Measurements from ENCODE around the gene FBXW9.
"Not testable (repeated sequence)": the region's sequence is repeated elsewhere in the genome, so short reads cannot be mapped to it uniquely, and the experiment has no call there.

Gene FBXW9

DNA sequence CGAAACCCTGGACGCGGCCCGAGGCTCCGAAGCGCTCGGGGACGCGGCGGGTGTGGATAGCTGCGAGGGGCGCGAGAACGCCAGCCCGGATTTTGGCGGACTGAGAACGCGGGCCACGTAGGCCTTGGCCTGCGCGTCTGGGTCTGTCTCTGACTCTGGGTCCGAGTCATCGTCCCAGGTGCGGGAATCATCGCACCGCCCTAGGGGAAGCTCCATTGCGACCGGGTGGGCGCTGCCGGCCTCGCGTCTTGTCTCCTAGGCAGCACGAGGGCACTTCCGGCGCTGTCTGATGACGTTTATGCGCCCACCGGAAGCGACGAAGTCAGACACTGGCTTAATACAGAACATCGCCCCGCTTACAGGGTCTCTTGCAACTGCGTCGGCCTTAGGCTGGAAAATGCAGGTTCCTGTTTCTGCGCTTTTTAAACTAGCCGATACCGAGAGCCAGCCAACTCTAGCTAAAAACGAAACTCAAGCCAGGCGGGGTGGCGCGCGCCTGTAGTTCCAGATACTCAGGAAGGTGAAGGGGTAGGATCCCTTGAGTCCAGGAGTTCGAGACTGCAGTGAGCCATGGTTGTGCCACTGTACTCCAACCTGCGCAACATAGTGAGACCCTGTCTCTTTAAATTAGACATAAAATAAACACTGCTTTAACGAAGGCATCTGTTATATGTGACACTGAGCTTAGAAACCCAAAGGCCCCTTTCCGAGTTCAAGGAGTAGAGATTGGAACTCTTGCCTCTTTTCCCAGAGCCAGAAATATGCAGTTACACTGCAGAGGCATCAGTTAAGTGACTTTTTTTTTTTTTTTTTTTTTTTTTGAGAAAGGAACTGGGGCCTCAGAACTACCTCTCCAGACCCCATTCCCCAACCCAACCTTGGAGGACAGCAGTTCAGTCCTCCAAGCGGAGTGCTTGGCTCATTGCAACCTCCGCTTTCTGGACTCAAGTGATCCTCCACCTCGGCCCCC, at the start of gene FBXW9:
Gene FBXW9, minus strand, starts transcription at position 266 of the 970 bp plus-strand sequence. Its CDS starts 50 bp downstream, at position 216.
- DNase-seq (ENCODE audit: low read depth): peak; percentile 100

DNA sequence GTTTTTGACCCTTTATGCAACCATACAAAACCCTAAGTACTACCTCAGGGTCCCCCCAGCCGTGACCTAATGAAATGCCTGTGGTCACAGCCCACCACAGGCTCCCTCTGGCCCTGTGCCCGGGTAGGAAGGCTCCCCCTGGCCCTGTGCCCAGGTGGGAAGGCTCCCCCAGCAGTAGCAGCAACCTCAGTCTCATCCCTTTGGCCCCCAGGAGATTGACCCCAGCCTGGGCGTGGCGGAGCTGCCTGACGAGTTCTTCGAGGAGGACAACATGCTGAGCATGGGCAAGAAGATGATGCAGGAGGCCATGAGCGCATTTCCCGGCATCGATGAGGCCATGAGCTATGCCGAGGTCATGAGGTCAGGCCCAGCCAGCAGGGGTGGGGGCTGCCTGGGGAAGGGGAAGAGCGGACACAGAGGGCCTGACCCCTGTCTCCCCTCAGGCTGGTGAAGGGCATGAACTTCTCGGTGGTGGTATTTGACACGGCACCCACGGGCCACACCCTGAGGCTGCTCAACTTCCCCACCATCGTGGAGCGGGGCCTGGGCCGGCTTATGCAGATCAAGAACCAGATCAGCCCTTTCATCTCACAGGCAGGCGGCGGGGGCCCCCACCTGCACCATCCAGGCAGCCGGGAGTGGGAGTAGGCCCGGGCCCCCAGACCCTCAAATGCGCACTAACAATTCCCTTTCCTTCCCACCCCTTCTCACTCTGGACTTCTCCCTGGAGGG, 48.9 kb upstream of the FBXW9 start:
- no peak for DNase-seq (ENCODE audit: low read depth)

DNA sequence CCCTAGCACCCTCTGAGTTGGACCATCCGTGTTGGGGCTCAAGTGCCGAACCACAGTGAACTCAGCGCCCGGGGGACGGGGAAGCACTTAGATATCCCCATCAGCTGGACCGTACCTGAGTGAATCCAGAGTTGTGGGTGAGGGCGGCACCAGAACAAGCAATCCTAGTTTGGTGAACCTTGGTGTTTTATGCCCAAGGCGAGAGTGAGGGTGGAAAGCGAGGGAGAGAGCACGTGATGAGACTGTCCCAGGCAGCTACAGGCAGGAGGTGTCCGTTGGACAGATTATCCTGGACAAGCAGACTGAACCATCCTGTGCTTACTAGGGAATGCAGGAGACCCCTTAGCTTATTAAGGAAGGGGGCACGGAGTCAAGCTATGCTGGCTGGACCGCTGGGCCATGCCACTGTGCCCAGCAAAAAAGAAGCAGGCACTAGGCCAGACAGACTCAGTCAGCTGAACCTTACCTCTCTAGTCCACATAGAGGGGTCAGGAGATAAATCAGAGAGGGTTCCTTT, 41.5 kb upstream of the FBXW9 start:
- no peak for DNase-seq (ENCODE audit: low read depth)

DNA sequence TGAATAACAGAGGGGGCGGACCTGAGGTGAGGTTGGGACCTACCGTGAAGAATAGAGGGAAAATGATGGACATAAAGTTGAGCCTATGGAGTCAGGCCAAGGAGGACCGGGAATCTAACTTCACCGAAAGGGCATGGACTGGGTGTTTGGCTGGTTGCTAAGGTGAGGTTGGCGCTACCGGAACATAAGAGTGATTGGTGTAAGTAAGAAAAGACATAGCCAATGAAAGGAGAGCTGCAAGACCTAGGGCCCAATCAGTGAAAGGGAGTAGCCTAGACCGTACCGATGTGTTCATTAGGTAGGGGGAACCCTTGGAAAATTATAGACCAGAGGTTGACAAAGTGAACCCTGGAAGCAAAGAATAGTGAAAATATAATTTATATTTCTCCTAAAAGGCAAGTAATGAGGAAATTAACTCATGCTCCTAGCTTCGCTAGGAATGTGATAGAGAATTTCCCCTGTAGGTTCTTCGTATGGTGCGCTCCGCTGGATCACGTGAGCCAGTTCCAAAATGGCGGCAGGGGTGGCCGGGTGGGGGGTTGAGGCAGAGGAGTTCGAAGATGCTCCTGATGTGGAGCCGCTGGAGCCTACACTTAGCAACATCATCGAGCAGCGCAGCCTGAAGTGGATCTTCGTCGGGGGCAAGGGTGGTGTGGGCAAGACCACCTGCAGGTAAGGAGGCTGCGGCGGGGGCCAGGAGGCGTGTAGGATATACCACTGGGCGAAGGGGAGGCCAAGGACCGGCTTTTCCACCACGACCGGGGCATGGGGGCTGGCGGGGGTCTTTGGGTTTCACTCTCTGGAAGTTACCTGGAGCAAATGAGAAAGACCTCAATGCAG, 40.8 kb upstream of the FBXW9 start, which contains the start of gene GET3:
Gene GET3, plus strand, starts transcription at position 503 of the 840 bp plus-strand sequence. Its CDS starts 9 bp downstream, at position 512.
- DNase-seq (ENCODE audit: low read depth): peak; percentile 53

DNA sequence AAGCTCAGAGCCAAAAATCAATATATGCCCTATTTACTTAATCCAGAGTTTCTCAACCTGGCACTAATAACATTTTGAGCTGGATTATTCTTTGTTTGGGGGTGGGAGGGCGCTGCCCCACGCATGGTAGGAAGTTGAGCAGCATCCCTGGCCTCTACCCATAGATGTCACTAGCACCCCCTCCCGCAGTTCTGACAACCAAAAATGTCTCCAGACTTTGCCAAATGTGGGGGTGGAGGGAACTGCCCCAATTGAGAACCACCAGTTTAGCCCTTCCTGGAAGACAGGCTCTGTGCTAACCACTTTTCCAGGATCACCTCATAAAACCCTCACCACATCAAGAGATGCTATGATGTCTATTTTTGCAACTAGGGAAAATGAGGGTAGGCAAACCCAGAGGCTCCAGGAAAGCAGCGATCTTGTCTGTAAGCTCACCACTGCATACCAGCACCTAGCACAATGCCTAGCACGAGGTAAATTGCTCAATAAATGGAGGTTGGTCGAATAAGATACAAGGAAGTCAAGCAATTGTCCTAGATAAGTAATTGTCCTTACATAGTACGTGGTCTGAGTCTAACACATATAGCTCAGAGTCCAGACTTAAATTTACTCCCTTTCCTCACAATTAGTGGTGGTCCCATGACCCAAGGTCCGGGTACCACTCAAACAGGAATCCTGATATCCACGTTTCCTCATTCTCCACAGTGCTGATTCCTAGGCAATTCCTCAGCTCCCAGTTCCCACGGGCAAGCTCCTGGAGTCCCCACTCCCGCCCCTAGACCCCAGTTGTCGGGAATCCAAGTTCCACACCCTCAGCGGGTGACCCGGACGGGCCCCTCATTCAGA, 37.2 kb upstream of the FBXW9 start:
- DNase-seq (ENCODE audit: low read depth): no peak

DNA sequence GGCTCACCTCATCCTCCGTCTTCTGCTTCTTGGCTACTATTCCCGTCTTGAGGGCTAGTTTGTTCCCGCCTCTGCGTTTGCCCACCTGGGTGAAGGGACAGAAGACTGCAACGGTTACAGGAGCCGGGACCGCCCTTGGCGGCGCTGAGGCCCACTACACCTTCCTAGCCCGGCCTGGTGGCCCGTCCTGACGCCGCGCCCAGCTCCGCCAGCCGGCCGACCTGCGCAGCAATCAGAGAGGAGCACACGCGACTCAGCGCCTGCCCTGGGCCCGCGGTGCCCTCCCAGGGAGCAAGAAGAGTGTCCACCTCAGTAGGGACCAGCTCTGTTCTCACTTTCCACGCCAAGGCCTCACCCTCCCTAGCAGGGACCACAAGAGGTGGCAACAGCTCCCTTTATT, 34.9 kb upstream of the FBXW9 start:
- no peak for DNase-seq (ENCODE audit: low read depth)

DNA sequence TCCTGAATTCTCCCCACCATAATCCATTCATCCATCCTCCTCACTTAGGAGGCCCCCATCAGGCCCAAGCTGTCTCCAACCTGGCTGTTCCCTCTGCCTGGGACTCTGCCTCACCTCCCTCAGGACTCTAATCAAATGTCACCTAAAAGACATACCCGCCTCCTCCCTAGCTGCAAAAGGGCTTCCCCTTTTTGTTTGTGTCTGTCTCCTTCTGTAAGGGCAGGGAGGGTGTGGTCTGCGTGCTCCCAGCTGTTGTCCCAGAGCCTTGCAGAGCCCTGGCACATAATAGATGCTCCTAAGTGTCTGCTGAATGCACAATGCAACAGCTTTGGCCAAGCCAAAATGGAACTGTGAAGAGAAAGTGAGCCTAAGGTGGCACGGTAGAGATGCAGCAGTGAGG, 33.6 kb upstream of the FBXW9 start:
- DNase-seq (ENCODE audit: low read depth): no peak

DNA sequence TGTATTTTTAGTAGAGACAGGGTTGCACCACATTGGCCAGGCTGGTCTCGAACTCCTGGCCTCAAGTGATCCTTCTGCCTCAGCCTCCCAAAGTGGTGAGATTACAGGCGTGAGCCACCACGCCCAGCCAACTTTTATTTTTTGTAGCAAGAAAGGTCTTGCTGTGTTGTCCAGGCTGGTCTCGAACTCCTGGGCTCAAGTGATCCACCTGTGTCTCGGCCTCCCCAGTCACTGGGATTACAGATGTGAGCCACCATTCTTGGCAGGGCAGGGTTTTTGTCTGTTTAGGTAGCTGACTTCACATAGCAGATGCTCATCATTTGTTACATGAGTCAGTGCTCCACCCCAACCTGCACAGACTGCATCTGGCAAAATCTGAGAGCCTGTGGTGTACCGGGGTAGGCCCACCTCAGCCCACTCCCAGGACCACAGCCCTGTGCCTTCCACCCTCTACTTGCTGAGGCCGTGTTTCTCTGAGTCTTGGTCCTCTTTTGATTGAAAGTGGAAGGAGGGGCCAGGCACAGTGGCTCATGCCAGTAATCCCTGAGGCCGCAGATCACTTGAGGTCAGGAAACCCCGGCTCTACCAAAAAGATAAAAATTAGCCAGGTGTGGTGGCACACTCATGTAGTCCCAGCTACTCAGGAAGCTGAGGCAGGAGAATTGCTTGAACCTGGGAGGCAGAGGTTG, 31.5 kb upstream of the FBXW9 start:
- no peak for DNase-seq (ENCODE audit: low read depth)

DNA sequence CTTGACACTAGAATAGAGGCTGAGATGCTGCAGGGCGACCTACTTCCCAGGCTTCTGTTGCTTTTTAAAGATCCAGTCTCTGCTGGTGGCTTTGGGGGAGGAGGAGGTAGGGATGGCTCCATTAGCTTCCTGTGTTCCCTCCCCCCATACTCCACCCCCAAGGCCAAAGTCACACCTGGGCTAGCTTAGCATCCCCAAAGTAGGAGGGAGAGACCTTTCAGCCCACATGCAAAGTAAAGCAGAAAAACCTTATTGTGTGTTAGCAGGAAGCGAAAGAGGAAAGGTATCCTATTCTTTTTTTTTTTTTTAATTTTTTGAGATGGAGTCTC, 30.5 kb upstream of the FBXW9 start:
- no peak for DNase-seq (ENCODE audit: low read depth)

DNA sequence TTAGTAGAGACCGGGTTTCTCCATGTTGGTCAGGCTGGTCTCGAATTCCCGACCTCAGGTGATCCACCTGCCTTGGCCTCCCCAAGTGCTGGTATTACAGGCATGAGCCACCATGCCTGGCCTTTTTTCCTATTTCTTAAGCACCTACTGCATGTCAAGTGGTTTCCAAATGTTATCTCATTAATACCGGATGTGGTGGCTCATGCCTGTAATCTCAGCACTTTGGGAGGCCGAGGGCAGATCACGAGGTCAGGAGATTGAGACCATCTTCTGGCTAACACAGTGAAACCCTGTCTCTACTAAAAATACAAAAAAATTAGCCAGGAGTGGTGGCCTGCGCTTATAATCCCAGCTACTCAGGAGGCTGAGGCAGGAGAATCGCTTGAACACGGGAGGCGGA, 29.2 kb upstream of the FBXW9 start:
- DNase-seq (ENCODE audit: low read depth): not testable (repeated sequence)

DNA sequence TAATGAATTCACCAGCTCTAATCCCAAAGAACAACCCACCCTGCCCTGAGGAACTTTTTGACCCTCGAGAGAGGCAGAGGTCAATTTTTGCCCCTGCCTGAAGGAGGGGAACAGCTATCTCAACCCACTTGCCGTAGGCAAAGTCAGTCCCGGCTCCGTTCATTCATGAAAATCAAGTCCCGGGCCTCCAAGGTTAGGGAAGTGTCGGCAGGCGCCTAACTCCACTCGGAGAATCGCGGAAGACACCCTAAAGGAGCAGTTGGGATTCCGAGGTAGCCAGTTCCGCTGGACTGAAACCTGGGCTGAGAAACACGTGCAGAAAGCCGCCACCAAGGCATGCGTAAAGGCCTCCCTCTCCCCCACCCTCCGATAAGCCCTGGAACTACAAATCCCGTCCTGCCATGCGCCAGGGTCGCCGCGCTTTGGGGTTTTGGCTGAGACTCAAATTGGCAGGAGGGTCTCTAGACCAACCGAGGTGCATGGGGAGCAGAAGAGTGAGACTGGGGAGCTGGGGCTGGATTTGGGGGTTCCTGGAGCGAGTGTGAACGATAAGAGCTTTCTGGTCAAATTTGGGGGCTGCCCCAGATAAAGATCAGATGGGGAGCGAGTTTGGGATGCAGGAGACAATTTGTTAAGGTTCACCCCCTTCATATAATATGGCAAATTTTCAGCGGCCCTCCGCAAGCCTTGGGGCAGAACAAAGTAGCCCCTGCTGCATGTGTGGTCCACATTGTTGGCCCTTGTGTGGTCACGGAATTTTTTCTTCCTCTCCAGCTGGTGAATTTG, 27.4 kb upstream of the FBXW9 start, which contains the start of gene TNPO2:
Gene TNPO2, minus strand, starts transcription at position 292 of the 786 bp plus-strand sequence. CDS start 2,955 bp downstream, outside the sequence.
- DNase-seq (ENCODE audit: low read depth): peak; percentile 38

DNA sequence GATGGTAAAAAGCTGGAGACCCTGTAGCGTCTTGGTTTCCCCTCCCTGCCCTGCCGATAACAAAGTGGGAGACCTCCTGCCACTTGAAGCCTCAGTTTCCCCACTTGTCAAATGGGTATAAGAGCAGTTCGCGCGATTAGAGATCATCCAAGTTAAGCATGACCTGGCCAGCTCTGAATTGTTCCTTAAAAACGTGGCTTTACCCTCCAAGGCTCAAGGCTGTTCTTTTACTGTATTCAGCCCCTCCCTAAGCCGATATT, 26.9 kb upstream of the FBXW9 start:
- no peak for DNase-seq (ENCODE audit: low read depth)

DNA sequence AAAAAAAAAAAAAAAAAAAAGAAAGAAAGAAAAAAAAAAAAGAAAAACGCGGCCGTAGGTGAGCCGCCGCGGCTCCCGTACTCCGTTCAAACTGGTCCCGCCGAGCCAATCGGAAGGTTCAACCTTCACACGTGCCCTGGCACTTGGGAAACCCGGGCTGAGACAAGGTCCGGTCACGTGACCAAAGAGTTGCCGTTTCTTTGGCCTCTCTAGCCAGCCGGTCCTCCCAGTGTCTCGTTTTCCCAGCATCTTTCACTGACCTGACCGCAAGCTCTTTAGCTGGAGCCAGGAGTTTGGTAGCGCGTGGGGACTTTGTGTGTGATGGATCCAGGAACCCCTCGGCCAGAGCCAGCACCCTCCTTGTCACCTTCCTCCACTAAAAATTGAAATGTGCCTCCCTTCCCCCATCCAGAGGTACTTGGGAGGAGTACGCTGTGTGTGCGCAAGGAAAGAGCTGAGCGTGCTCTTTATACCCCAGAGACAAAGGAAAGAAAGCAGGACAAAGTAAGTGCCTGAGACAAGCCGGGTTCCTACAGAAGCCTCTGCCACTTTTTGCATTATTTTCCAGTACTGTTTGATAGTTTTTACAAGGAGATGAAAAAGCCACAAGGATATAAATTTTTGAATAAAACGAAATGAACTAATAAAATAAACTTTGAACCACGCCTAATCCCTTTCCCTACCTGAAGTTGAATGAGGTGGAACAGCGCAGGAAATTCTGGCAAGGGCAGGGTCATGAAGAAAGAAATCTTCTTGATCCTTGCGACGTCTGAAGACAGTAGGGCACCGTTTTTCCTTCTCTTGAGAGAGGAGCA, 26.3 kb upstream of the FBXW9 start:
- peak; percentile 73 for DNase-seq (ENCODE audit: low read depth)

DNA sequence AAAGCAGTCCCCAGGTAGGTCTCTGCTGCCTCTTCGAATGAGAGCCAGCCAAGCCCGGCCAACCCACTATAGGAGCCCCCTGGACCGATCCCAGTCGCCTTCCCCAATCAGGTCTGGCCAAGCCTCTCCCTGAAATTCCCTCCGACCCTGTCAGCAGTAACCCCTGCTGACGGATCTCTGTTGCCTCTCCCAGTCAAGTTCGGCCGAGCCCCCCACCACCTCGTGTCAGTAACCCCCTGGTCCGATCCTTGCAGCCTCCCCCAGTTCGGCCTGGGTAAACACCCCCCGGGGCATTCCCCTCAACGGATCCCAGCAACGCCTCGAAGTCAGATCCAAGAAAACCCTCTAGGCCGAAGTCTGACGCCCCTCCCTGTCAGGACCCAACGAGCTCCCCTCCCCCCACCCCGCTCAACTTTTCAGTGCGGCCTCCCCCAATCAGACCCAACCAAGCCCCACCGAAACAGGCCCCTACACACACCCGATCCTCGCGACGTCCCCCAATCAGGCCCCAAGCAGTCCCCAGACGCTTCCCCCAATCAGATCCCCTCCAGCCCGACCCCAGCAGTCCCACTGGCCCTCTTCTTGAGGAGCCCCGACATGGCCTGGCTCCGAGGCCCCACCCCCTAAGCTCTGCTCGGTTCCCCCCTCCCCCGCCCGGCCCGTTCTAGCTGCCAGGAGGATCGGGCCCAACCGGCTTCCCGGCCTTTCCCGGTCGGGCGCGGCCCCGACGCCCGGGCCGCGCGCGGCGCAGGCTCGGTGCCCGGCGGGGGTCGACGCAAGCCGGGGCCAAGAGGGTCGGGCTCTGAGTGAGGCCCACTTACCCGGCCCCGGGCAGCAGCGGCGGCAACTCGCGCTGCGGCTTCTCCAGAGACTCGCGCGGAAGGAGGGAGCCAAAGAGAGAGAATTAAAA, 25.5 kb upstream of the FBXW9 start:
- no peak for DNase-seq (ENCODE audit: low read depth)

DNA sequence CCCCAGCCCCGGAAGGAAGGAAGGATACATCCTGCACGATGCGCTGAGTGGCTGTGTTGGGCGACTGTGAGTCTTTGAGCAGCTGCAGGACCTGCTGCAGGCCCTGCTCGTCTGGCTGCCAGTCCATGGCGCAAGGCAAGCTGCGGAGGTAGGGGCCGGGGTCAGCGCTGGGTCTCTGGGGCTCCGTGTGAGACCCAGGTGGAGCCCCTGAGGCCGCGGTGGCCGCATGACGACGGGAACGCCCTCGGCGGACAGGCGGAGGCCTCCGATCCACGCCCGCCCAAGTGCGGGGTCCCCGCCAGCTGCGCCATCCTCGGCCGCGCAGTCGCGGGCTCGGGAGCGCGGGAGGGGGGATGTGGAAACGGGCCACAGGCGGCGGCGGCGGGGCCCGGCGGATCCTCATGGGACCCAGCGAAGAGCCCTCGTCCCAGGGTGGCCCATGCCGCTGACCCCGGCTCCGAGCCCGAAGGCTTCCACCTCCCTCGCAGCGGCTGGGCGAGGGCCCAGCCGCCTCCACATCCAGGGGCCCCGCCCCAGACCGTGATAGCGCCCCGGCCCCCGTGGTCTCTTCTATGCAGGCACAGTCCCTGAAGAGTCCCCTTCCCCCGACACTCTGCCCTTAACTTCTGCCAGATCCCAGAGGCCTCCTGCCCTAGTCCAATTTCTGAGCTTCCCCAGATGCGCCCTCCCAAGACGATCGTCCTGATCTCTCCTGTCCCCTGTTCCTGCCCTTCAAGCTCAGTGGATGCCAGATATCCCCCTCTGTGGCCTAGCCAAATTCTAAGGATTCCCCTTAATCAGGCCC, 24.6 kb upstream of the FBXW9 start:
- no peak for DNase-seq (ENCODE audit: low read depth)

DNA sequence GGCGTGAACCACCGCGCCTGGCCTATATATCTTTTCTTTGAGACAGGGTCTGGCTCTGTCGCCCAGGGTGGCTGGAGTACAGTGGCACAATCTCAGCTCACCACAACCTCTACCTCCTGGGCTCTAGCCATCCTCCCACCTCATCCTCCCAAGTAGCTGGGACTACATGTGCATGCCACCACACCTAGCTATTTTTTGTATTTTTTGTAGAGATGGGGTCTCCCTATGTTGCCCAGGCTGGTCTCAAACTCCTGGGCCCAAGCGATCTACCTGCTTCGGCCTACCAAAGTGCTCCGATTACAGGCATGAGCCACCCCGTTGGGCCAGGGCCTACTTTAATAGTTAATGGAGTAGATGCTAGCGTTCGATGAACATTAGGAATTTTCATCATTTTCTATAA, 23.9 kb upstream of the FBXW9 start:
- no peak for DNase-seq (ENCODE audit: low read depth)

DNA sequence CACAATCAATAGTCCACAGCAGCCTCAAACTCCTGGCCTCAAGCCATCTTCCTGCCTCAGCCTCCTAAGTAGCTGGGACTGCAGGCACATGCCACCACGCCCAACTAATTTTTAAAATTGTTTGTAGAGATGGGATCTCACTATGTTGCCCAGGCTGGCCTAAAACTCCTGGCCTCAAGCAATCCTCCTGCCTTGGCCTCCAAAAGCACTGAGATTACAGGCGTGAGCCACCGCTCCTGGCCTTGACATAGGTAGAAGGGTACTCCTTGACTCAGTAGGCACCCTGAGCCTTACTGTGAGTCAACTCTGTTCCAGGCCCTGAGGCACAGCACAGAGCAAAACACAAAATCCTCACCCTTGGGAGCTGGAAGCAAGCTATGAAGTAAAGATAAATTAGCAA, 19.5 kb upstream of the FBXW9 start:
- no peak for DNase-seq (ENCODE audit: low read depth)

Measured in stimulated activated CD8-positive, alpha-beta memory T cell treated with anti-CD3 and anti-CD28 coated beads, Interleukin-15, amount 100 ng/mL, for 24 hours (primary cell).